IMR-90 (cell line): ENCODE results near the gene LANCL1.

Experiments used
- MAFK ChIP-seq: IDR thresholded peaks from 2 replicates; pipeline ENCODE4 v1.6.1; 2012; ENCODE audit warnings: low read depth, low read length, improper control_type of control experiment
- POLR2A ChIP-seq: IDR thresholded peaks from 2 replicates; pipeline ENCODE4 v1.6.1; 2012; ENCODE audit warnings: mild to moderate bottlenecking, low read depth, low read length

GRCh38 chr2:210515911-210516310 lies 39.4 kb upstream of the LANCL1 start:
- TF ChIP-seq MAFK (no peak), POLR2A (no peak)
